GOT3 (cell line): Measurements from ENCODE around the gene OR2M2.

Experiments
- DNase-seq: peaks from one replicate; lab custom pipeline; 2025; ENCODE audit warnings: mixed read lengths; lab: John Stamatoyannopoulos, UW

OR2M2 gene

GRCh38 chr1:248174521-248174920 is at the start of gene OR2M2:
OR2M2 (plus strand) TSS chr1:248174821; CDS start chr1:248179986, 5,165 bp downstream.
- DNase-seq: no peak

- DNase-seq: no peak
Measured at GRCh38 chr1:248127653-248128052, 47.0 kb upstream of the OR2M2 start.

GRCh38 chr1:248136811-248137210 is 37.8 kb upstream of the OR2M2 start:
- DNase-seq: no peak

- DNase-seq: no peak
Measured at GRCh38 chr1:248140846-248141245, 33.8 kb upstream of the OR2M2 start.

- no peak for DNase-seq
Measured at GRCh38 chr1:248143311-248143710, 31.3 kb upstream of the OR2M2 start.

GRCh38 chr1:248144513-248145198 is 30.0 kb upstream of the OR2M2 start, which contains the start of gene OR2M5:
OR2M5 (plus strand) TSS chr1:248145148; CDS start chr1:248145148, 0 bp downstream.
- no peak for DNase-seq

- DNase-seq: no peak
Measured at GRCh38 chr1:248152056-248152827, 22.4 kb upstream of the OR2M2 start.

GRCh38 chr1:248155927-248156326 is 18.7 kb upstream of the OR2M2 start:
- no peak for DNase-seq

- no peak for DNase-seq
Measured at GRCh38 chr1:248158758-248159157, 15.9 kb upstream of the OR2M2 start.

- DNase-seq: no peak
Measured at GRCh38 chr1:248164031-248164430, 10.6 kb upstream of the OR2M2 start.

GRCh38 chr1:248165186-248165585 is 9.4 kb upstream of the OR2M2 start:
- no peak for DNase-seq

- DNase-seq: no peak
Measured at GRCh38 chr1:248183996-248184395, 9.4 kb downstream of the OR2M2 start.

- no peak for DNase-seq
Measured at GRCh38 chr1:248187363-248187762, 12.7 kb downstream of the OR2M2 start.

- DNase-seq: no peak
Measured at GRCh38 chr1:248189026-248189425, 14.4 kb downstream of the OR2M2 start.

GRCh38 chr1:248194117-248194516 is 19.5 kb downstream of the OR2M2 start:
- no peak for DNase-seq

- no peak for DNase-seq
Measured at GRCh38 chr1:248196965-248197364, 22.3 kb downstream of the OR2M2 start, which contains the start of gene OR2M3. OR2M3 (plus strand) TSS chr1:248197265; CDS start chr1:248203068, 5,803 bp downstream.

- no peak for DNase-seq
Measured at GRCh38 chr1:248215880-248216279, 41.3 kb downstream of the OR2M2 start.

GRCh38 chr1:248225537-248225936 is 50.9 kb downstream of the OR2M2 start:
- no peak for DNase-seq

- DNase-seq: no peak
Measured at GRCh38 chr1:248229360-248229908, 54.8 kb downstream of the OR2M2 start.
